Mononuclear cell (primary cell): ENCODE results near the gene ARNT2. TPM values are rescaled to one million over a fixed set of nuclear protein-coding genes. Genes with fewer than 3 reads are reported as not detected.

Experiments used
- H3K27me3 ChIP-seq: 2 replicates; pipeline ENCODE4 v1.6.0; 2011; ENCODE audit warnings: low read length, control low read depth; ENCODE audit not compliant: insufficient read depth
- H3K4me1 ChIP-seq: 2 replicates; pipeline ENCODE4 v1.5.1; 2011; ENCODE audit warnings: mild to moderate bottlenecking, low read length, control low read depth; ENCODE audit not compliant: insufficient read depth
- H3K4me3 ChIP-seq: 2 replicates; pipeline ENCODE4 v1.5.1; 2011; ENCODE audit warnings: mild to moderate bottlenecking, low read length, moderate library complexity
- H3K9me3 ChIP-seq: 2 replicates; pipeline ENCODE4 v1.5.1; 2011; ENCODE audit warnings: low read depth, mild to moderate bottlenecking, control low read depth, low read length
- total RNA-seq: library from RNA; depleted of rRNA; stranded (reverse); fragments of >200 nt; gene quantifications from one replicate; pipeline ENCODE4 v1.2.3, GENCODE V29; 2012

Gene ARNT2
- total RNA-seq, 1 donor: not detected

GRCh38 chr15:80442728-80443403 is 38.7 kb downstream of the ARNT2 start:
- Histone ChIP-seq H3K4me3 (no peak overlapping the region), H3K27me3 (peaks cover 2% of the 10 kb centered on the region), H3K9me3 (no peaks in the 10 kb centered on the region), H3K4me1 (no peaks in the 10 kb centered on the region)

DNA sequence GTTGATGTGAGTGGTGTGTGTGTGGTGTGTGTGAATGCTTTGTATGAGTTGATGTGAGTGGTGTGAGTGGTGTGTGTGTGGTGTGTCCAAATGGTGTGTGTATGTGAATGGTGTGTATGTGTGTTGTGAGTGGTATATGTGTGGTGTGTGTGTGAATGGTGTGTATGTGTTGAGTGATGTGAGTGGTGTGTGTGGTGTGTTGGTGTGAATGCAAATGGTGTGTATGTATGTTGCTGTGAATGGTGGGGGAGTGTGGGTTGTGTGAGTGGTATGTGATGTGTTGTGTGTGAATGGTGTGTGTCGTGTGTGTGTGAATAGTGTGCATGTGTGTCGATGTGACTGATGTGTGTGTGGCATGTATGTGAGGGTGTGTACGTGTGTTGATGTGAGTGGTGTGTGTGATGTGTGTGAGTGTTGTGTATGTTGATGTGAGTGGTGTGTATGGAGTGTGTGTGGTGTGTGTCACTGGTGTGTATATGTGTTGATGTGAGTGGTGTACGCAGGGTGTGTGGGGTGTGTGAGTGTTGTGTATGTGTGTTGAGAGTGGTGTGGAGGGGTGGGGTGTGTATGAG is 40.6 kb downstream of the ARNT2 start:
- Histone ChIP-seq H3K9me3 (no peaks in the 10 kb centered on the region), H3K4me1 (no peaks in the 10 kb centered on the region), H3K27me3 (peaks cover 2% of the 10 kb centered on the region), H3K4me3 (no peak overlapping the region)

GRCh38 chr15:80445300-80446041 is 41.3 kb downstream of the ARNT2 start:
- Histone ChIP-seq H3K4me1 (no peaks in the 10 kb centered on the region), H3K4me3 (no peak overlapping the region), H3K27me3 (peaks cover 2% of the 10 kb centered on the region), H3K9me3 (no peaks in the 10 kb centered on the region)

- H3K4me3 ChIP-seq: no peak overlapping the region
- H3K4me1 ChIP-seq: no peaks in the 10 kb centered on the region
- H3K9me3 ChIP-seq: no peaks in the 10 kb centered on the region
- H3K27me3 ChIP-seq: no peaks in the 10 kb centered on the region
Measured at GRCh38 chr15:80447077-80447476, 42.9 kb downstream of the ARNT2 start.

- no peaks in the 10 kb centered on the region for H3K4me1 ChIP-seq
- no peak overlapping the region for H3K4me3 ChIP-seq
- no peaks in the 10 kb centered on the region for H3K27me3 ChIP-seq
- H3K9me3 ChIP-seq: no peaks in the 10 kb centered on the region
Measured at GRCh38 chr15:80449825-80450224, 45.6 kb downstream of the ARNT2 start.

GRCh38 chr15:80450811-80451321 is 46.7 kb downstream of the ARNT2 start:
- Histone ChIP-seq H3K4me1 (peaks cover under 1% of the 10 kb centered on the region), H3K27me3 (no peaks in the 10 kb centered on the region), H3K4me3 (no peak overlapping the region), H3K9me3 (no peaks in the 10 kb centered on the region)

- no peak overlapping the region for H3K4me3 ChIP-seq
- H3K9me3 ChIP-seq: no peaks in the 10 kb centered on the region
- peaks cover 2% of the 10 kb centered on the region for H3K4me1 ChIP-seq
- H3K27me3 ChIP-seq: peaks cover 3% of the 10 kb centered on the region
Measured at GRCh38 chr15:80452166-80452565, 48.0 kb downstream of the ARNT2 start.

DNA sequence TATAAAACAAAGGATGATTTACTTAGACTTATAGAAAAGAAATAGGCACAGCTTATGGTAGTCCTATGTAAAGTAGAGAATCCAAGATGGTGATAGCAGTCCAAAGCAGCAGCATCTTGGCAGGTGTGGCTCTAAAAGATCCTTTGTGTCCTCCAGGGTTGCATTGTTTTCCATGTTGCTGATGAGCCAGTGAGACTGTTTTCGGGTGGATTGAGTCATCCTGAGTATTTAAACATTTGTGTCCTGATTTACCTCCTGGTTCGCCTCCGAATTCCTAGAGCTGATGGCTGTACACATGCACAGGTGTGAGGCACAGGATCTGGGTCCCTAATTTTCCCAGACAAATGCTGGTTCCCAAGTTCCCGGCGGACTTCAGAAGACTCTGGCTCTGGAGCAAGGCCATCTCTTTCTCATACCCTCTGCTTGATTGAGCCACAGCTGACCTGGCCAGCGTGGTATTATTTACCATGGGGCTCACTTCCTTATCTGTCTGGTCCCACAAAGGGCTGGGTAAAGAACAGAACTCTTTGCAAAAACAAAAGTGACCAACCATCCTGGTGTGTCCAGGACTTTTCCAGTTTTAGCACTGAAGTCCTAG is 51.0 kb downstream of the ARNT2 start:
- H3K9me3 ChIP-seq: no peaks in the 10 kb centered on the region
- H3K27me3 ChIP-seq: peaks cover 3% of the 10 kb centered on the region
- no peak overlapping the region for H3K4me3 ChIP-seq
- peaks cover 2% of the 10 kb centered on the region for H3K4me1 ChIP-seq

DNA sequence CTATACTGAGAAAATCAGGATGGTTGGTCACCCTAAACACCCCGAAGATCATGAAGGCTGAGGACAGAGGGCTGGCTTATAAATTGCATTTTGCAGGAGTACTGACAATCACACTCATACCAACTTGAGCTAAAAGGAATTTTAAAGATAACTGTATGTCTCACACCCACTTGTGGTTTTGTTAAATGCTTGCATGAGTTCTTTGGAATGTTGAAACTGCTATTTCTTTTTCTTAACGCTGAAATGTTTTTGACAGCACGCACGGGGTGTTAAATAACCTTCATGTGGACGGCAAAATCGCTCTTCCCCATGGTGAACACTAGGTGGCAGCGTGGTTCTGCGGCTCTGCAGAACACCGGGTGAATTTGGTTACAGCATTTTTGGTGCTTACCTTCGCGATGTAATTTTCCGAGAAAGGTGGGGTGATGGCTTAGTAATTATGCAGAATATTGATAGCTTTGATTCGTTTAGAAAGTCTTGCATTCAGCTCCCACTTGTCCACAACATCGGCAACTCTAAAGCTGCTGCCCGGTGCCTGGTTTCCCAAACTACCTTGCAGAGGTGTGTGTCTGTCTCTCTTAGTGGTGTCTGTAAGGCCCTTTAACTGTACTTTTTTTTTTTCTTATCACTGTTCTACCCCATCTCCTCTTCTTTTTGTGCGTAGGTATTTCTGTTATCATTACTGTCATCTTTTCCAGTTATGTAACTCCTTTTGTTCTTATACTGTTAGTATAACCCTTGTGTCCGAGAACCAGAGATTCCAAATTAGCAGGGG is 51.7 kb downstream of the ARNT2 start:
- H3K9me3 ChIP-seq: no peaks in the 10 kb centered on the region
- peaks cover 6% of the 10 kb centered on the region for H3K27me3 ChIP-seq
- H3K4me3 ChIP-seq: no peak overlapping the region
- H3K4me1 ChIP-seq: peaks cover 2% of the 10 kb centered on the region

GRCh38 chr15:80456517-80457492 is 52.6 kb downstream of the ARNT2 start:
- H3K27me3 ChIP-seq: peaks cover 6% of the 10 kb centered on the region
- H3K4me1 ChIP-seq: peaks cover 8% of the 10 kb centered on the region
- H3K4me3 ChIP-seq: no peak overlapping the region
- H3K9me3 ChIP-seq: no peaks in the 10 kb centered on the region

DNA sequence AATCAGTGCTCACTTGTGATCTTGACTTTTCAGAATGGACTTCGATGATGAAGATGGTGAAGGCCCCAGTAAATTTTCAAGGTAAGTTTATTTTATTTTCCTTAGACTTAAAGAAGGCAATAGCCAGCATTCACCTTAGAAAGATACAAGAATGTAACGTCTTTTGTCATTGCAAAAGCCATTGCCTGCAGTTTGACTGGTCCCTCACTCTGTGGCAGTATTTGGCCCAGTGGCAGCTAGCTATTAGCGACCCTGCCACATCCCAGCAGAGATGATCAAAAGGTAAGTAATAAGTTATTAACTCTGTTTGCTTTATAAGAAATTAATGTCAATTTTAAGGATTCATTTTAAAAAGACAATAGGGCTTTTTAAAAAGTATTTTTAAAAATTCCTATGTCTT is 53.7 kb downstream of the ARNT2 start:
- H3K9me3 ChIP-seq: no peaks in the 10 kb centered on the region
- H3K4me1 ChIP-seq: peaks cover 8% of the 10 kb centered on the region
- no peak overlapping the region for H3K4me3 ChIP-seq
- peaks cover 6% of the 10 kb centered on the region for H3K27me3 ChIP-seq

DNA sequence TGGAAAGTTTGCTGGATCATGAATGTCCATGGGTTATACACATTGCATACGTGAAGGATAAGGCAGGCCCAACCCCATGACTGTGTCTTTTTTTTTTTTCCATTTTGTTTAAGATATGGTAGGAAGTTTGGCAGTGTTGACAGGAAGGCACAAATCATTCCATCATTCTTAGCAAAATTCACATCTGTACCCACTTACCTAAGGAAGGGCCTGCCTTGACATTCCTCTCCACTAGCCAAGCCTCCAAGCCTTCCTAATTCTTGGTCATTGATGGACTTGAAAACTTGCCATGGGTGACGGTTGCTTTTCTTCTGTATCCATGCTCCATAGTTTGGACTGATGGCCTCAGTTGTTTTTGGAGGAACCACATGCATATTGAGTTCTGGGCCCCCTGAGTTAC is 54.4 kb downstream of the ARNT2 start:
- Histone ChIP-seq H3K27me3 (peaks cover 6% of the 10 kb centered on the region), H3K4me3 (no peak overlapping the region), H3K4me1 (peaks cover 8% of the 10 kb centered on the region), H3K9me3 (no peaks in the 10 kb centered on the region)

DNA sequence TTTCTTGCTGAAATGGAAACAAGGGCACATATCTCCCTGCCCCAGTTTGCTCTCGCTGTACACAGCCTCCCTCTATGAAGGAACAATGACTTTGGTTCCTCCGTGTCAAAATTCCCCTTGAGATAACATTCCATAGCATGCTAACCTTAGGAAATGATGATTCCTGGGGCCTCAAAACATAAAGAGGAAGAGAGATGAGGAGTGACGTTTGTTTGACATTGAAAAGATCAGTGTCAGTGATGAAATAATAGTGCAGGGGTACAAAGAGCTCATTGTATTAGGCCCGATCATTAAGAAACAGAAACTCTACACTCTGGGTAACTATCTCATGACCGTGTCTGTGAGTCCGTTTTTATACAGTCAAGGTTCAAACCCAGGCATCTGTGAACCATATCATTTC is 55.2 kb downstream of the ARNT2 start:
- no peaks in the 10 kb centered on the region for H3K9me3 ChIP-seq
- H3K4me3 ChIP-seq: no peak overlapping the region
- H3K27me3 ChIP-seq: peaks cover 6% of the 10 kb centered on the region
- H3K4me1 ChIP-seq: peaks cover 8% of the 10 kb centered on the region

DNA sequence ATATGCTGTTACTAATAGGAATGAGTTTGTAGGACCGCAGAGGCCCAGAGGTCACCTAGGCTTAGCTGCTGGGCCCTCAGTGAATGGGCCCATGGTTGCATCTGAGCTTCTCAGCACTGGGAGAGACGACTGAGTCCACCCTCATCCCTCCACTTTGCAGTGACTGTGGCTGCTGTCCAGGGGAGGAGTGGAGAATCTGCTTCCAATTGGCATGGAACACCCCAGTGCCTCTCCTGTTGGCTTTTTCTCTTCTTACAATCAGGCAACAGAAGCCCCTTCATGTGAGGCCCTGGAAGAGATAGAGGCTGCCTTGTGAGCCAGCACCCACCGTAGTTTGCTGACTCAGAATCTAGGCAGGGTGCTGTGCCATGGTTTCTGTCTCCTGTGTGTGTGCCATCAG is 55.6 kb downstream of the ARNT2 start:
- no peak overlapping the region for H3K4me3 ChIP-seq
- peaks cover 8% of the 10 kb centered on the region for H3K4me1 ChIP-seq
- no peaks in the 10 kb centered on the region for H3K9me3 ChIP-seq
- H3K27me3 ChIP-seq: peaks cover 6% of the 10 kb centered on the region
